ENCODE data around the gene BCLAF1.

DNA sequence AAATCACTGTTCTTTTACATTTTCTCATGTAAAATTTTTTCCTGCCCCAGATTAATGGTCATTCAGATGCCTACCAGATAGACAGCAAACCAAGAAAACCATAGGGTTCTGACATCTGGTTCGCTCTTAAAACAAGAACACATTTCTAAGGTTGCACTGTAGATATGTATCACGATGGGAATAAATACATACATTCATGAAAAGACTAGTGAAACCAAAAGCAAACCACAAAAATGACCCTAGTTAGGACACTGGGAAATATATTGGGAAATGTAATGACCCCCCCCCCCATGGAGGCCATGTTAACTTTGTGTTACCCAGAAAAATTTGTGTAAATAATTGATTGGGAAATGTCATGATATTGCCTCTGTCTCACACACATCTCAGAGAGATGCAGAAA, 77.0 kb downstream of the BCLAF1 start:
- TF ChIP-seq CTCF (IDR thresholded peaks at IDR 0.05) (no peak), POLR2A (IDR thresholded peaks at IDR 0.05) (no peak)
